Activated CD4-positive, CD25-positive, alpha-beta regulatory T cell (primary cell): Measurements from ENCODE around the gene FSCN2.

Experiments
- DNase-seq, 4 experiments: peaks; one replicate each; lab custom pipeline; 2025; lab: John Stamatoyannopoulos, UW

Gene FSCN2

DNA sequence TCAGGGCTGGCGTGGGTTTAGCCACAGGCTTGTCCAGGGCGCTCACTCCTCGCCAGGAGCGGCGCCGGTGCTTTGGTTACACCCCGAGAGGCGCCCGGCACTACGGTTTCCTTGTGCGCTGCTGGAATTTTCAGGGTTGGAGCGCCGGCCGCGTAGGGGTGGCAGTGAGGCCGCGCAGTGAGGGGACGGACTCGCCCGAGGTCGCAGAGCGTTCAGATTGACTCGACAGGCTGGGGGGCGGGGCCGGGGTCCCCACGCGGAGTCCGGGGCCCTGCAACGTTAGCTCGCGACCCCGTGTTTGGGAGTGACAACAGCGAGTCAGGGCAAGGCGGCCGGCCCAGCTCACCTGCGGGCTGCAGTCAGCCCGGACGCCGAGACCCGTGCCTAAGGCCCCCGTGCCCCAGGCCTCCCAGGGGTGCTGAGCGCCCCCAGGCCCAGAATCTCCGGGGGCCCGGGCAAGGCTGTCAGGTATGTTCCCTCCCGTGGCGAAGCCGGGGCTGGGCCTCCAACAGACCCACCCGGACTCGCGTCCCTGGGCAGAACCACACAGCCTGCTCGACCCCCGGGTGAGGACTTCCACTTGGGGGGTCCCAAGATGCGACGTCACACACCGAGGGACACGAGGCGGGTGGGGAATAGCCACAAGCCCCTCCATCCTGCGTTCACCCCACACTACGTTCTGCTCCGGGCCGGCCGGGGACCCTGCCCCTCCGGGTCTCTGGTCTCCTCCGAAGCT, 14.3 kb upstream of the FSCN2 start:
- no peak for DNase-seq

- no peak for DNase-seq
These were observed 13.8 kb upstream of the FSCN2 start for GRCh38 chr17:81514489-81514738.

DNA sequence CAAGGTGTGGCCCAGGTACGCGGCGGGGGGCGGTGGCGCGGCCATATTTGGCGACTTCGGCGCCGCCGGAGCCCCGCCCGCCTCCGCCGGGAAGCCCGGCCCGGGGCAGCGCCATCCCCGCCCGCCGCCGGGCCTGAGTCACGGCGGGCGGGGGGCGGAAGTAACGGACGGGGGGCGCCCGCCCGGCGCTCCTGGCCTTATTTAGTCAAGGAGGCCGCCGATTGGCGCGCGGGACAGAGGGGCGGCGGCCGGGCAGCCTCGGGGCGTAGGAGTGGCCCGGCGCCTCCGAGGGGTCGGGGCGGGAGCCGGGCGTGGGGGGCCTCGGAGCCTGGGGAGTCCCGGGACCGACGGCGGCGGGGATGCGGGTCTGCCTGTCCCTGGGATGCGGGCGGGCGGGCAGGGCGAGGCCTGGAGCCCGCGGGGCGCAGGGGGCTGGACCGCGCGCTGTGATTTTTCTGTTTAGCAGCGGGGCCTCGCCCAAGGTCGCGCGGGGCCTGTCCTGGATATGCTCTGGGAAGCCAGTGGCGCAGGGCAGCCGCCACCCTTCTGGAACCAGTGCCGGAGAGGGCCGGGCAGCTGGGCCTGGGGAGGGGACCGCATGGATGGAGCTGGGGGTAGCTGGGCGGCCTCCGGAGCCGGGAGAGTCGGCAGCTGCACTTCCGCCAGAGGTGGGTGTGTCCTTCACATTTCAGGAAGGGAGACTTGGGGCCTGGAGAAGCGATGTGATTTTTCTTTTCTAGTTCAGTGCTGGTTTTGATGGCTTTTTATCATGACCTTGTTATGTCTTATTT, 13.2 kb upstream of the FSCN2 start:
- peak in 3 of 4 experiments; percentile 43 to 61 (median 47) for DNase-seq

- DNase-seq = no peak
These were observed 12.6 kb upstream of the FSCN2 start for GRCh38 chr17:81515530-81516041.

DNA sequence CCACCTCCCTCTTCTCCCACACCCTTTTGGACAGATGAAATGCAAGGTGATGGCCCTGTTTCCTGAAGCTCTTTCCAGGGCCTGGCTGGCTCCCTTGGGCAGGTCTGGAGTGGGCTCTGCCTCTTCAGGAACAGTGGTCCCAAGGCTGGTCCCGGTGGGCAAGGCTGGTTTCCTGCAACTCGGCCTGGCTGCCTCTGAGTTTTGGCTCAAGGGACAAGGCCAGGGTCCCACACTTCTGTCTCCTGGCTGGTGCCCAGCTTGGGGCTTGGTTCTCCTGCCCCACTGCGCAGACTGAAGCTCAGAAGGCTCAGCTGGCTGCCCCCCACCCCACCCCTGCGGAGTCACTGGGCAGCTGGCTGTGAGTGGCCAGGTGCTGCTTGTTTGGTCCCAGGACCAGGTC, 11.7 kb upstream of the FSCN2 start:
- DNase-seq = no peak

DNA sequence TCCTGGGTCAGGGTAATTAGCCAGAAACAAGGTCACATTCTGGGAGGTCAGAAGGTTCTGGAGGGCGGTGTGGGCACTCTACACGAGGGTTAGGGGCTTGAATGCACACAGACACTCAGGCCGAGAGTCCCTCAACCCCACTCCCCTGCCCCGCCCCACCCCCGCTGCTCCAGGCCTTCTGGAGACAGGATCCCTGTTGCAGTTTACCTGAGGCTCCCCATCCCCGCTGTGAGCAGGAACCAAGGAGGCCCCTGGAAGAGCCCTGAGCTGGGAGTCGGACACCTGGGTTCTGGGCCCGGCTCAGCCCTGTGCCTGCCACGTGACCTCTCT, 11.2 kb upstream of the FSCN2 start:
- DNase-seq = no peak

- no peak for DNase-seq
These were observed 10.7 kb upstream of the FSCN2 start for GRCh38 chr17:81517339-81518112.

- DNase-seq = no peak
These were observed 9.9 kb upstream of the FSCN2 start for GRCh38 chr17:81518113-81518784.

DNA sequence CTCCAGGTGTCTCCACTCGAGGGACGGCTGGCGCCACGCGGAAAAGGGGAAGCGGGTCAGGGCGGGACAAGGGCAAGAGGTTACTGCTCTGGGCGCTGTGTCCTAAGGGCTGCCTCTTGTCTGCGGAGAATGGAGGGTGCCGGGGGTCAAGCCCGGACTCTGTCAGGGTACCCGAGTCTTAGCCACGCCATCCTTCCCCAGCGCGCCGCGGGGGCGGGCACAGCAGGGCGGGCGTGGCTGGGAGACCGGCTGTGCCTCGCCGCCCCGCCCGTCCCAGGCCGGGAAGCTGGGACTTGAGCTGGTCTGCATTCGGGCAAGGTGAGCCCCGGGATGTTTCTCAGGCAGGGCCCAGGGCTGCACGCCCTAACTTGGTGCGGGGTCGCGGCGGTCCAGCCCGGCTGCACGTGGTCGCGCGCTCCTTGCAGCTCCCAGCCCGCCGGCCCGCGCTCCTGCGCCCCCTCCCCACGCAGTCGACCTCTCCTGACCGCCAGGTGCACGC, 9.3 kb upstream of the FSCN2 start:
- no peak for DNase-seq

DNA sequence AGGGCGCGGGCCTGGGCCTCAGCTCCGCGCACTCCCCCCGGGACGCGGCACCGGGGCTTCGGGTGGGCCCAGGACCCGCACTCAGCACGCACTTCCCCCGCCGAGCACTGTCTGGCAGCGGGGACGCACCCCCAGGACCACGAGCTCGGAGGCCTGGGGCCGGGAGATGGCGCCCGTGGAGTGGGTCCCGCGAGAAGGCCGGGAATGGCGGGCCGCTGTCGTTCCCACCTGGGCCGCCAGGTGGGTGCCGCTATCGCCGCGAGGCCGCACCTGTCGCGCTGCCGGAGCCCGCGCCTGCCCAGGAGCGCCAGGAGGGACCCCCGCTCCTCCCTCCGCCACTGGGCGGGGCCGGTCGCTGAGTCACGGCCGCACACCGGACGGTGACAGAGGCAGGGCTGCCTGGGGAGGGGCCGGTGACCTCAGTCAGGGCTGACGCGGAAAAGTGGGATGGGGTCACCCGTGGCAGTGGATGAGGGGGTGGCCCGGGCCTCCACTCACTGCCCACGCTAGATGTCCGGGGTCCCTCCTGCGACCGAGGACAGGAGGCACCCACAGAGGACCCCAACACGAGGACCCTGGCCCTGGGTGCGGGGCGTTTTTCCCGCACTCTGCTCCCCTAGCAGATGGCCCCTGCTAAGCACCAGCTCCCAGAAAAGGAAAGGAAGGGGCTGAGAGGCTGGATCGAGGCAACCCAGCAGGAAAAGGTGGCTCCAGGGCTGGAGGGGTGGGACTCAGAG, 8.7 kb upstream of the FSCN2 start:
- DNase-seq = peak in 3 of 4 experiments; percentile 35 to 57 (median 47)

DNA sequence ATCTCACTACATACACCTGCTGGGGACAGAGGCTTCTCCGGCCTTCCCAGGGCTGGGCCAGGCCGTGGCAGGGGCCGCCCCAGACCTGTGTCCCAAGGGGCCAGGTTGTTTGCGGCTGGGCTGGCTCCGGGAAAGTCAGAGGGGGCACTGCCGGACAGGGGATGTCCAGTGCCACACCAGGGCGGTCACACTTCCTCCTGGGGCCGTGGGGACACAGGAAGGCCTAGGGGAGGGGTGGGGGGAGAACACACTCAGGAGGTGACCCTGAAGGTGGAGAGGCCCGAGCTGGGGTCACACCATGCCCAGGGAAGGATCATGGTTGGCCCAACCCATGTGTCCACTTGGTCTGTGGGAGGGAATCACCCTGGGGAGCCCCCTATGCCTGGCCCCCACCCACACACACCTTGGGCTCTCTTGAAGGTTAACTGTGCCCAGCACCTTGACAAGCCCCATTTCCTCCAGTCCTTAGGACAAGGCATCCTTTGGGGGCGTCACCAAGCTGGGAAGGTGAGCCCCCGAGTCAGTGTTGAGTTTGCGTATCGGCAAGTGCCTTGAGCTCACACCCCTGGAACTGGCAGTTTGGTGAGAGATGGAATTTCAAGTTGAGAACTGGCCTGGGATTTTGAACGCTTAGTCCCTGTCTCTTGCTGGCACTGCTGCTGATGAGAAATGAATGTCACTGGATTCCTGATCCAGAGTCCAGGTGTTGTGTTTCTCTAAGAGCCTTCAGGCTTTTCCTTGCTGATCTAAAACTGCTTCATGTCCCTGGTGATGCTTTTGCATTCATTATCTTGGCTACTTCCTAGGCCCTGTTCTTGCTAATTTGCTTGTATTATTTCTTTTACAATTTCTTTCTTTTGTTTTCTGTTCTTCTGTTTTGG, 7.9 kb upstream of the FSCN2 start:
- no peak for DNase-seq

- DNase-seq = no peak
These were observed 5.4 kb upstream of the FSCN2 start for GRCh38 chr17:81522491-81523401.

GRCh38 chr17:81523402-81524038, 4.7 kb upstream of the FSCN2 start:
- no peak for DNase-seq

GRCh38 chr17:81524039-81524864, 3.9 kb upstream of the FSCN2 start:
- DNase-seq = no peak

GRCh38 chr17:81524865-81525159, 3.4 kb upstream of the FSCN2 start:
- DNase-seq = no peak

- no peak for DNase-seq
These were observed 1.3 kb upstream of the FSCN2 start for GRCh38 chr17:81526662-81527571.

- no peak for DNase-seq
These were observed 140 bp downstream of the FSCN2 start for GRCh38 chr17:81528384-81528650.
